ENCODE results near the gene ANO2.

Gene ANO2

DNA sequence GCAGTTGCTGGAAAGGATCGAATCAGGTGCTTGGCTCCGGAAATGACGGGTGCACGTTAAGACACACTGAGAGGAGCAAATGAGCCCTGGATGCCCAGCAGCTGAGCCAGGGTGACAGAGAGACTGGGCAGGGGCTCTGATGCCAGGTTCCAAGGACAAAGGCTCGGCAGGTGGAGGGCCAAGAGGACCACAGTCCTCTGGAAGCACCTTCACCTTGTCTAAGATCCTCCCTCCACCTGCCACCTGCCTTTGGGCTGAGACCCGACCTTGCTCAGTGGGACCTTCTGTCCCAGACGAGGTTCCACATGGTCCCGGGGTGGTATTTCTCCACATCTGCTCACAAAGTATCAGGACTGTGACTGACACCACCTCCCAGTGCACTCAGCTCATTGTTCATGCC lies 1.0 kb downstream of the ANO2 start:
- no peak for DNase-seq (ENCODE audit: low read depth)
- H3K4me3 ChIP-seq (ENCODE audit: control insufficient read depth, low read depth, low read length), result no peak overlapping the region
- TF ChIP-seq CTCF (IDR thresholded peaks at IDR 0.05; ENCODE audit: control insufficient read depth, insufficient read depth, low read depth, low read length, missing control alignments), result no peak

DNA sequence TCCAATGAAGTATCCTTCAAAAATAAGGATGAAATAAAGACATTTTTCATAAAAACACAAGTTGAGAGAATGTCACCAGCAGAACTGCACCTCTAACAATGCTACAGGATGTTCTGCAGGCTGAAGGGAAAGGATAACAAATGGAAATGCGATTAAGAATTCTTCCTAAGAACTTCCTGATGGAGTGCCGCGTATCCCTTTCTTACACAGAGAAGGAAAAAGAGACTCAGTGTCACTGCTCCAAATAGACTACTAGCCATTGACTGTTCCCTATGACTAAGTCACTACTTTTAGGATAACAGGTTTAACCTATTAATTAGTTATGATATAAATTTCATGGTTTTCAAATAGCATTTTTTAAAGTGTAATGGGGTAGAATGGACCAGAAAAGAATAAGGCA lies 3.2 kb downstream of the ANO2 start:
- TF ChIP-seq CTCF (IDR thresholded peaks at IDR 0.05; ENCODE audit: control insufficient read depth, insufficient read depth, low read depth, low read length, missing control alignments), result no peak
- H3K4me3 ChIP-seq (ENCODE audit: control insufficient read depth, low read depth, low read length), result no peak overlapping the region
- DNase-seq (ENCODE audit: low read depth), result no peak

DNA sequence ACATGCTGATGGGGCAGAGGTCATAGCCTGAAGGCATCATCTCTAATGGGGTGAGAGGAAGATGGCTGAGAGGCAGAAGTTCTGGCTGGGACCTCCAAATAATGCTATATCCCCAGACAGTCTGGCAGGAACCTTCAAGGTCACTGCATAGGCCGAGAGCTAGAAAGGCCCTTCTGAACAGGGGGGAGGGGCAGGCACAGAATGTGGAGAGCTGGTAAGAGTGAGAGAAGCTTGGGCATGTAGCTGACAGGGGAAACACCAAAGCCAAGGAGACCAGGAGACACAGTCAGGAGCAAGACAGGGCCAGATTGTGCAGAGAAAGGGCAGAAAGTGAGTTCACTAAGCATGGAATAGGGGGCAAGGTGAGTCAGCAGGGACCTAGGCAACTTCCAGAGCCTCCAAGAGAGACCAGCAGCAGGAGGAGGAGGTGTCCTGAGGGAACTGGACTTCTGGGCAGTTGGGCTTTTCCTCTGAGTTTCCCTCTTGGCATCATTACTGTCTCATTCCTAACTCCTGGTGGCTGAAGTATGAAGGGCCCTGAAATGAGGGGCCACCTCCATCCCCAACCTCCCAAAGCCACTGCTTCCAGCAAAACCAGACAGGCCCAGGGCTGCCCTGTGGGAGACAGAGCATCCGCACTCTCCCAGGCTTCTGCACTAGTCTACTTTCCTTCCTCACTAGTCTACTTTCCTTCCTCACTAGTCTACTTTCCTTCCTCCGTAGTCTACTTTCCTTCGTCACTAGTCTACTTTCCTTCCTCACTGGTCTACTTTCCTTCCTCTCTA lies 17.1 kb downstream of the ANO2 start:
- no peak overlapping the region for H3K4me3 ChIP-seq (ENCODE audit: control insufficient read depth, low read depth, low read length)
- DNase-seq (ENCODE audit: low read depth), result no peak
- no peak for TF ChIP-seq CTCF (IDR thresholded peaks at IDR 0.05; ENCODE audit: control insufficient read depth, insufficient read depth, low read depth, low read length, missing control alignments)

DNA sequence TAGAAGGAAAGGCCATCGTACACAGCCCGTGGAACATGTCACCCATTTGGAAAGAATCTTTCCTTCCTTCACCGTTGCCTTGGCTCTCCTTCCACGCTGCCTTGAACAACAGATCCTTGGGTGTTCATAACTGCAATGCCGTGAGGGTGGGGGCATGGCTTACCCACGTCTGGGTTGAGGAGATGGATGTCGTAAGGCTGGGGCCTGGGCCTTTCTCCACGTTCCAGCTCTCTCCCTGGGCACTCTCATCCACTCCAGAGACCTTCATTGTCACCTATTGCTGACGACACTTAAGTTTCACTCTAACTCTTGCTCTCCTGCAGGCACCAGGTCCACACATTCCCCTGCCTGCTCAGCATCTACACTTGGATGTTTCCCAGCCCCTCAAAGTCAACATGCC lies 19.4 kb downstream of the ANO2 start:
- no peak overlapping the region for H3K4me3 ChIP-seq (ENCODE audit: control insufficient read depth, low read depth, low read length)
- no peak for DNase-seq (ENCODE audit: low read depth)
- no peak for TF ChIP-seq CTCF (IDR thresholded peaks at IDR 0.05; ENCODE audit: control insufficient read depth, insufficient read depth, low read depth, low read length, missing control alignments)

DNA sequence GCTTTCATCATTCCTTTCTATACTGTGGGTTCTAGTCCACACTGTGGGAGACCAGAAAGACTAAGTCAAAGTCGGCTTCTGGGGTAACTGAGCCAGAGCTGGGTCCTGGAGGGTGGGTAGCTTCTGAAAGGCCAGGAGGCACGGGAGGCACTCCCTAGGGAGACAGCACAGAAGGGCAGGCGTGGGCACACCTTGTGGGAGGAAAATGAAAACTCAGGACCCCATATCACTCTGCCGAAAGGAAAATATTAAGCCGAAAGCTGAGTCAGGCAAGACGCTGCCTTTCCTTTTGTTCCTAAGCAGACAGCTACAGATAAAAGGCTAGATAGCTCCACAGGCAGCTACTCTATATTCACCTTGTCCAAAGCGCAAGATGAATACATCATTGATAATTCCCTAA lies 20.7 kb downstream of the ANO2 start:
- H3K4me3 ChIP-seq (ENCODE audit: control insufficient read depth, low read depth, low read length), result no peak overlapping the region
- no peak for DNase-seq (ENCODE audit: low read depth)
- no peak for TF ChIP-seq CTCF (IDR thresholded peaks at IDR 0.05; ENCODE audit: control insufficient read depth, insufficient read depth, low read depth, low read length, missing control alignments)

DNA sequence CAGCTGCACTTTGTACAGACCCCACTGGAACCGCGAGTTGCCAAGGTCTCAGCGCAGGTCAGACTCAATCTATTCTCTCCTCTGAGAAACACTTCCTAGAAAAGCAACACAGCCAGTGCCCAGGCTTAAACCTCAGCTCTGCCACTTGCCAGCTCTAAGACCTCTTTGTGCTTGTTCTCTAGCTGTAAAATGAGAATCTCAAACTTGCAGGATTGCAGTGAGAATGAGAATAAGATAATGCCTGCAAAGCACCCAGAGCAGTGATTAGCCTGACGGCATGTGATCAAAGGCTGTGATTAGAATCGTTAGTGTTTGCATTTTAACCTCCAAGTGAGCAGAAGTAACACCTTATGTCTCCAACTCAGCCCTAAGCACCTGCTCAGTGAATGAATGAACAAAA lies 21.3 kb downstream of the ANO2 start:
- no peak for DNase-seq (ENCODE audit: low read depth)
- TF ChIP-seq CTCF (IDR thresholded peaks at IDR 0.05; ENCODE audit: control insufficient read depth, insufficient read depth, low read depth, low read length, missing control alignments), result no peak
- no peak overlapping the region for H3K4me3 ChIP-seq (ENCODE audit: control insufficient read depth, low read depth, low read length)
